Activated CD4-positive, alpha-beta T cell treated with anti-CD3 and anti-CD28 coated beads, Interleukin-2, Interleukin-4, amounts not matched to agents 100 ng/mL and 50 ng/mL, durations not matched to agents 16 hours and 8 hours (primary cell): ENCODE data around the gene MMP15.

Experiments
- DNase-seq: peaks from one replicate; pipeline ENCODE4 v3.0.0-alpha.2; 2020; ENCODE audit warnings: low spot score

MMP15 gene

GRCh38 chr16:58035356-58036170 lies 10.0 kb downstream of the MMP15 start:
- no peak for DNase-seq

GRCh38 chr16:58036943-58037342 lies 11.4 kb downstream of the MMP15 start:
- DNase-seq, result no peak

- DNase-seq, result no peak
Measured at GRCh38 chr16:58037365-58038057, 12.0 kb downstream of the MMP15 start.

- no peak for DNase-seq
Measured at GRCh38 chr16:58038219-58038641, 12.7 kb downstream of the MMP15 start.

GRCh38 chr16:58039829-58040495 lies 14.4 kb downstream of the MMP15 start:
- DNase-seq, result no peak

GRCh38 chr16:58040496-58040846 lies 14.9 kb downstream of the MMP15 start:
- no peak for DNase-seq

- no peak for DNase-seq
Measured at GRCh38 chr16:58040945-58041627, 15.5 kb downstream of the MMP15 start.

- no peak for DNase-seq
Measured at GRCh38 chr16:58041628-58041955, 16.0 kb downstream of the MMP15 start.

- no peak for DNase-seq
Measured at GRCh38 chr16:58042001-58042885, 16.7 kb downstream of the MMP15 start.

- DNase-seq, result no peak
Measured at GRCh38 chr16:58042886-58043515, 17.4 kb downstream of the MMP15 start.

GRCh38 chr16:58043571-58044155 lies 18.1 kb downstream of the MMP15 start:
- no peak for DNase-seq

- no peak for DNase-seq
Measured at GRCh38 chr16:58044266-58045019, 18.9 kb downstream of the MMP15 start.

GRCh38 chr16:58045096-58045495 lies 19.5 kb downstream of the MMP15 start:
- DNase-seq, result no peak

GRCh38 chr16:58046054-58046881 lies 20.7 kb downstream of the MMP15 start:
- DNase-seq, result no peak

- no peak for DNase-seq
Measured at GRCh38 chr16:58046936-58047335, 21.4 kb downstream of the MMP15 start.

- no peak for DNase-seq
Measured at GRCh38 chr16:58047557-58048348, 22.2 kb downstream of the MMP15 start.

- no peak for DNase-seq
Measured at GRCh38 chr16:58048494-58049231, 23.1 kb downstream of the MMP15 start.
